Activated CD4-positive, alpha-beta memory T cell treated with anti-CD3 and anti-CD28 coated beads for 36 hours (primary cell): ENCODE measurements around the gene HES1. TPM values are rescaled to one million over a fixed set of nuclear protein-coding genes. Genes with fewer than 3 reads are reported as not detected.

Experiments used
- CTCF ChIA-PET: fragments of 350-600 bp; sonication (Branson Sonifier 250); formaldehyde crosslinking; loops from one replicate; lab custom pipeline; 2021; ENCODE audit warnings: antibody characterized with exemption, inconsistent platforms; lab: Charles Lee
- POLR2A ChIA-PET: fragments of 350-600 bp; sonication (Branson Sonifier 250); formaldehyde crosslinking; loops from one replicate; lab custom pipeline; 2021; ENCODE audit warnings: antibody characterized with exemption; lab: Charles Lee
- DNase-seq: peaks from one replicate; pipeline ENCODE4 v3.0.0-alpha.2; 2020
- H3K27ac Mint-ChIP-seq: one replicate; pipeline ENCODE4 v1.8.0; 2021; ENCODE audit warnings: mixed read lengths
- H3K27me3 Mint-ChIP-seq: one replicate; pipeline ENCODE4 v1.8.0; 2021; ENCODE audit warnings: mixed read lengths
- H3K36me3 Mint-ChIP-seq: one replicate; pipeline ENCODE4 v1.8.0; 2021; ENCODE audit warnings: mixed read lengths
- H3K4me1 Mint-ChIP-seq: one replicate; pipeline ENCODE4 v1.8.0; 2021; ENCODE audit warnings: low read depth, mixed read lengths
- H3K4me3 Mint-ChIP-seq: one replicate; pipeline ENCODE4 v1.8.0; 2021; ENCODE audit warnings: mild to moderate bottlenecking, mixed read lengths
- H3K9me3 Mint-ChIP-seq: one replicate; pipeline ENCODE4 v1.8.0; 2021; ENCODE audit warnings: mixed read lengths
- intact Hi-C: fragments of 100-400 bp; cut with micrococcal nuclease; formaldehyde crosslinking; loops from one replicate; pipeline ENCODE4 v1.15.1; 2023
- total RNA-seq, 2 experiments: library from RNA; stranded (reverse); gene quantifications; one replicate each; pipeline ENCODE4 v1.2.3, GENCODE V29; 2021

HES1 gene
- total RNA-seq, 2 experiments from 2014 or later: 0.56 to 1.00 TPM

DNA sequence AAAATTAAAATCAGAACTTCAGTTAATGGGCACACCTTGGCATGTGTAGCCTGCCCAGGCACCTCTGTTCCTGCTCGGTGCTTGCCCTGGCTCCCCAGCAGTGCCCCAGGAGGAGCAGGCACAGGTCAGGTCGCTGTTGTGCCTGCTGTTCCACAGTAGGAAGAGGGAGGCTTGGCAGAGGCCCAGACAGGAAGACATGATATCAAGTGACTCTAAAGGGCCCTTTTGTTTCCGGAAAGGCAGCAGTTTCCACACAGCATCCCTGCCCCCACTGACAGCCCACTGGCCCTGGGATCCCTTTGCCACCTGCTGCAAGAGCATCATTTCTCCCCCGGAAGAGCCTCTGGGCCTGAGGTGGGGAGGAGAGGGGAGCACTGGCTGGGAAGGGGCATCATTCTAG lies 40.5 kb upstream of the HES1 start:
- Mint-ChIP-seq H3K36me3 (no peaks in the 10 kb centered on the region), H3K27ac (no peak overlapping the region), H3K4me3 (no peak overlapping the region), H3K4me1 (peaks cover 12% of the 10 kb centered on the region), H3K27me3 (no peaks in the 10 kb centered on the region), H3K9me3 (no peaks in the 10 kb centered on the region)
- DNase-seq: no peak
- intact Hi-C loops: no loop called here
- ChIA-PET CTCF (no interaction called here), POLR2A (no interaction called here)

DNA sequence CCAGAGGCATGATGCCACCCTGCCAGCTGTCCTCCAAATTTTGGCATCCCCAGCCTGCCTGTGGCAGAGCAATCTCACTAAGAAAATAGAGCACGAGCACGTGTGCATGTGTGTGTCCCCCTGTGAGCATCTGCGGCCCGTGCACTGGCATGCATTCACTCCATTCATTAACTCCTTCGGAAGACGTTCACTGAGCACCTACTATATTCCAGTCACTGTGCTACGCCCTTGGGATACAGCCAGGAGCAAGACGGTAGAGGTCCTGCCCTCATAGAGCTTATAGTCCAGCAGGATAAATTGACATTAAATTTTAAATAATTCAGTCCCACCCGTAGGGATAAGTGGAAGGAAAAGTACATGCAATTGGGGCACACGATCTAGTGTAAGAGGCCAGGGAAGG lies 40.0 kb upstream of the HES1 start:
- CTCF ChIA-PET: no interaction called here

DNA sequence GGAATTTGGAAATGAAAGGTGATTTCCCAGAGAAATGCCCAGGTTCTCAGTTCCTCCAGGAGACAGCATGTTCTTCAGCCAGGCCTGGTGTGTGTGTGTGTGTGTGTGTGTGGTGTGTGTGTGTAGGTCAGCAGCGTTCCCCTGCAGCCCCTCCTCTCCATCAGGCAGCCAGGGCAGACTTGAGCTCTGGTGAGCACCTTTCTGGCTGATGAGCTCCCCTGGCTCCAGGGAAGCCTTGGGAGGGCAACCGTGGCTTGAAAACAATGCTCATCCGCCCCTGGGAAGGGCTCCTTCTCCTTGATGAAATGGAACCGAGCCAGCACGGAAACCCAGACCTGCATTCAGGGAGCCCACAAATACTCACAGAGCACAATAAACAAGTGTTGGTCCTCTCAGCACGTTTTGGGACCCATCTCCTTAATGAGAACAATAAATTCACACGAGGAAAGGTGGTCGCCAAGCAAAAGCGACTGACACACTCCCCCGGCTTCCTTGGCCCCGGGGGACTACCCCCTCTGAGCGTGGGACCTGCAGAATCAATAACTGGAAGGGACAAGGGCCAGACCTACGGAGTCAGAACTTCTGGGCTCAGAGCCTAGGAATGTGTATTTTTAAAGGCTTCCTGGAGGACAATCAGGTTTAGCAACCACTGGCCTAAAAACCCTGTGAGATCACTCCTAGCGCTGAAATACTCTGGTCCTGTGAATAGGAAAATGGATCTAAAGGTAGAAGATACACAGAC lies 38.6 kb upstream of the HES1 start:
- H3K4me1 Mint-ChIP-seq: peaks cover 12% of the 10 kb centered on the region
- no peaks in the 10 kb centered on the region for H3K36me3 Mint-ChIP-seq
- POLR2A ChIA-PET: no interaction called here
- intact Hi-C loops: no loop called here
- CTCF ChIA-PET: no interaction called here
- peak overlapping the region; percentile 28 for H3K27ac Mint-ChIP-seq
- DNase-seq: no peak
- no peaks in the 10 kb centered on the region for H3K27me3 Mint-ChIP-seq
- no peak overlapping the region for H3K4me3 Mint-ChIP-seq
- no peaks in the 10 kb centered on the region for H3K9me3 Mint-ChIP-seq

More for the DNA sequence above, 40.0 kb upstream of the HES1 start:
- H3K4me1 Mint-ChIP-seq: peaks cover 12% of the 10 kb centered on the region
- no peak overlapping the region for H3K27ac Mint-ChIP-seq
- no peak overlapping the region for H3K4me3 Mint-ChIP-seq
- intact Hi-C loops: no loop called here
- H3K9me3 Mint-ChIP-seq: no peaks in the 10 kb centered on the region
- no peaks in the 10 kb centered on the region for H3K36me3 Mint-ChIP-seq
- DNase-seq: no peak
- POLR2A ChIA-PET: no interaction called here
- no peaks in the 10 kb centered on the region for H3K27me3 Mint-ChIP-seq

DNA sequence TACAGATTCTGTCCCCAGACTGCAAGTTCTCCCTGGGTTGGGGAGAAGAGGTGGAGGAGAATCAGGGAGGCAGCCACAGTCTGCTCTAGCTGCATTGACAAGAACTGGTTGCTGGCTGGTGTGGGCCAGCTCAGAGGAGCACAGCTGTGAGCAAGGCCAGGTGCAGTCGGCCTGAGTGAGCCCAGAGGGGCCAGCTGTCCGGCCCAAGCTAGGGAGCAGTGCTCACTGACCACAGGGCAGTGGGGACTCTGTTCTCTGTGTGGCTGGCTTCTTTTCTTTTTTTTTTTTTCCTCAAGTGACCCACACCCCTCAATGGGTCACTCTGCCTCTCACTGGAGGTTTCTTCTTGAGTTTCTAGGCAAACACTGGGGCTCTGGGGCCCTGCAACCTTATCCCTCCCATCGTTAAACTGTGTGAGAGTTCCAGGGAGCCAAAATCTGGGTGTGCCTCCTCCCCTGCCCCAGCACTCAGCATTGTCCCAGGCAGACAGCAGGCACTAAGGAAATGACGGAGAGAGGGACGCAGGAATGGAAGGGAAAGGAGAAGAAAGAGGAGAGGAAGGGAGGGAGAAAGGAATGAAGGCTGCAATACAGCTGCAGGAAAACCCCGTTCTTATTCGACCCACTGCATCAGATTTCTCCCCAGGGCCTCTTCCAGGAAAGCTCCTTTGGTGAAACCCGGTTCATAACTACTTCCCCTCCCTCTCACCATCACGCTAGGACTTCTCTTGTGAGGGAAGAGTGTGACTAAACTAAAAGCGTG lies 37.7 kb upstream of the HES1 start:
- Mint-ChIP-seq H3K27ac (peak overlapping the region; percentile 28), H3K4me1 (peaks cover 15% of the 10 kb centered on the region), H3K36me3 (no peaks in the 10 kb centered on the region), H3K9me3 (no peaks in the 10 kb centered on the region), H3K27me3 (peaks cover 1% of the 10 kb centered on the region), H3K4me3 (no peak overlapping the region)
- no peak for DNase-seq
- ChIA-PET CTCF (interaction anchor here (0.5 kb wide), 1 partner anchor 166 kb away, joined by 3 read pairs; no protein-coding TSS in a partner anchor), POLR2A (interaction anchor here (1.3 kb wide), 1 partner anchor 9 kb away, joined by 3 read pairs; no protein-coding TSS in a partner anchor)
- intact Hi-C loops: no loop called here

- CTCF ChIA-PET: no interaction called here
- Mint-ChIP-seq H3K36me3 (no peaks in the 10 kb centered on the region), H3K4me1 (peaks cover 18% of the 10 kb centered on the region)
Measured at GRCh38 chr3:194098843-194099183, 37.1 kb upstream of the HES1 start.

GRCh38 chr3:194099215-194099614 lies 36.7 kb upstream of the HES1 start:
- Mint-ChIP-seq H3K27me3 (peaks cover 1% of the 10 kb centered on the region), H3K4me1 (peaks cover 18% of the 10 kb centered on the region), H3K4me3 (no peak overlapping the region), H3K9me3 (no peaks in the 10 kb centered on the region), H3K36me3 (no peaks in the 10 kb centered on the region), H3K27ac (no peak overlapping the region)
- intact Hi-C loops: no loop called here
- ChIA-PET POLR2A (no interaction called here), CTCF (no interaction called here)
- DNase-seq: no peak

More at GRCh38 chr3:194098843-194099183, 37.1 kb upstream of the HES1 start:
- Mint-ChIP-seq H3K9me3 (no peaks in the 10 kb centered on the region), H3K27me3 (peaks cover 1% of the 10 kb centered on the region), H3K27ac (no peak overlapping the region), H3K4me3 (no peak overlapping the region)
- DNase-seq: no peak
- POLR2A ChIA-PET: interaction anchor here (1.3 kb wide), 1 partner anchor 9 kb away, joined by 3 read pairs; no protein-coding TSS in a partner anchor
- intact Hi-C loops: no loop called here

GRCh38 chr3:194100856-194101390 lies 35.0 kb upstream of the HES1 start:
- H3K9me3 Mint-ChIP-seq: no peaks in the 10 kb centered on the region
- peaks cover 10% of the 10 kb centered on the region for H3K4me1 Mint-ChIP-seq
- ChIA-PET CTCF (no interaction called here), POLR2A (no interaction called here)
- H3K4me3 Mint-ChIP-seq: no peak overlapping the region
- DNase-seq: no peak
- H3K27ac Mint-ChIP-seq: no peak overlapping the region
- intact Hi-C loops: no loop called here
- no peaks in the 10 kb centered on the region for H3K36me3 Mint-ChIP-seq
- H3K27me3 Mint-ChIP-seq: peaks cover 1% of the 10 kb centered on the region

- intact Hi-C loops: no loop called here
- no peaks in the 10 kb centered on the region for H3K9me3 Mint-ChIP-seq
- ChIA-PET CTCF (no interaction called here), POLR2A (no interaction called here)
- H3K4me3 Mint-ChIP-seq: no peak overlapping the region
- H3K27me3 Mint-ChIP-seq: peaks cover 1% of the 10 kb centered on the region
- H3K36me3 Mint-ChIP-seq: no peaks in the 10 kb centered on the region
- H3K4me1 Mint-ChIP-seq: peaks cover 10% of the 10 kb centered on the region
- no peak for DNase-seq
- H3K27ac Mint-ChIP-seq: no peak overlapping the region
Measured at GRCh38 chr3:194101592-194102432, 34.1 kb upstream of the HES1 start.

GRCh38 chr3:194102436-194102835 lies 33.5 kb upstream of the HES1 start:
- POLR2A ChIA-PET: no interaction called here
- peaks cover 1% of the 10 kb centered on the region for H3K27me3 Mint-ChIP-seq
- H3K4me1 Mint-ChIP-seq: peaks cover 12% of the 10 kb centered on the region

GRCh38 chr3:194103505-194103904 lies 32.4 kb upstream of the HES1 start:
- DNase-seq: peak; percentile 42
- intact Hi-C loops: no loop called here
- H3K27ac Mint-ChIP-seq: no peak overlapping the region
- H3K9me3 Mint-ChIP-seq: no peaks in the 10 kb centered on the region
- H3K36me3 Mint-ChIP-seq: no peaks in the 10 kb centered on the region
- H3K4me1 Mint-ChIP-seq: peaks cover 9% of the 10 kb centered on the region
- H3K27me3 Mint-ChIP-seq: peaks cover 6% of the 10 kb centered on the region
- no peak overlapping the region for H3K4me3 Mint-ChIP-seq
- POLR2A ChIA-PET: no interaction called here
- CTCF ChIA-PET: no interaction called here

More at GRCh38 chr3:194102436-194102835, 33.5 kb upstream of the HES1 start:
- Mint-ChIP-seq H3K9me3 (no peaks in the 10 kb centered on the region), H3K4me3 (no peak overlapping the region), H3K27ac (no peak overlapping the region), H3K36me3 (no peaks in the 10 kb centered on the region)
- intact Hi-C loops: no loop called here
- DNase-seq: no peak
- CTCF ChIA-PET: no interaction called here

DNA sequence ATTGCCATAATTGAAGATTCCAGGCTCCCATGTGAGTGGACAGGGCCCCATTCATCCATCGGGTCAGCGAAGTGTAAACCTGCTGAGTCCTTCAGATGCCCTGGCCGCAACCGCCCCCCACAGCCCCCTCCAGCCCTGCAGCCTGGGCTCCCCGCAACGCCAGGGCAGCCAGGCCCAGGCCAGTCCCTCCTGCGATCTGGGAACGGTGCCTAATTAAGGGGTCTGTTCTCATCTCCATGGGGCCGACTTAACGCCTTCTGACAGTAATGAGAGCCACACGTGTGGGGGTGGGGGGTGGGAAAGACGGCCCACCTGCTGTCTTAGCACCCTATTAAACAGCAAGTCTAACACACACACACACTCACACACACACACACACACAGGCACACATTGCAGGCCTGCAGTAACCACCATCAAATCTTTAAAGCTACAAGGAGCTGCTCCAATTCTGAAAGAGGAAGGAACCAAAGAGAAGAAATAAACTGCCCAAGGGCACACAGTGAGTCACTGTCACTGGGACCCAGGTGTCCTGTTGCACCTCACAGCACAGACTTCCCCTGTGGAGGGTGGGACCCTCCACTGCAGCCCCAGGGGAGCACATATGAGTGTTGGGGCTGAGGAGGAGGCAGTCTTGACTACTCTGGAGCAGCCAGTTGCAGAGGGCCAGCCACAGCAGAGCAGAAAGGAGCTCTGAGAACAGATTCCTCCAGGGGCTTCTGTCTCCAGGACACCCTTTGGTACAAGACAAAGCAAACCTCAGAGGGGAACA lies 31.8 kb upstream of the HES1 start:
- H3K27ac Mint-ChIP-seq: no peak overlapping the region
- ChIA-PET POLR2A (no interaction called here), CTCF (interaction anchor here (0.9 to 1.0 kb wide), 2 partner anchors 34 to 212 kb away, joined by 3 read pairs; no protein-coding TSS in a partner anchor)
- no peak overlapping the region for H3K4me3 Mint-ChIP-seq
- DNase-seq: no peak
- peaks cover 9% of the 10 kb centered on the region for H3K4me1 Mint-ChIP-seq
- intact Hi-C loops: no loop called here
- H3K36me3 Mint-ChIP-seq: no peaks in the 10 kb centered on the region
- H3K9me3 Mint-ChIP-seq: no peaks in the 10 kb centered on the region
- peaks cover 7% of the 10 kb centered on the region for H3K27me3 Mint-ChIP-seq
